H7 (cell line): Measurements from ENCODE around the gene NR0B2. TPM values are rescaled to one million over a fixed set of nuclear protein-coding genes. Genes with fewer than 3 reads are reported as not detected.
"Not testable (repeated sequence)": the region's sequence is repeated elsewhere in the genome, so short reads cannot be mapped to it uniquely, and the experiment has no call there.

ENCODE experiments used
- DNase-seq: peaks from one replicate; pipeline ENCODE4 v3.0.0; 2012
- H3K27me3 ChIP-seq: 2 replicates; pipeline ENCODE4 v1.6.0; 2011; ENCODE audit warnings: mild to moderate bottlenecking, low read length; ENCODE audit not compliant: control insufficient read depth, insufficient read depth
- H3K36me3 ChIP-seq: replicated peaks from 2 replicates; pipeline ENCODE4 v1.5.1; 2011; ENCODE audit warnings: low read length; ENCODE audit not compliant: control insufficient read depth, insufficient read depth
- H3K4me3 ChIP-seq: 2 replicates; pipeline ENCODE4 v1.5.1; 2011; ENCODE audit warnings: low read depth, mild to moderate bottlenecking, control low read depth, low read length, moderate library complexity; ENCODE audit not compliant: insufficient read depth
- total RNA-seq: library from RNA; depleted of rRNA; stranded (reverse); fragments of >200 nt; shearing (Covaris generic); gene quantifications from 2 replicates; pipeline ENCODE4 v1.2.3, GENCODE V29; 2014; rRNA removed

NR0B2 gene
- total RNA-seq: not detected in 2 replicates

- H3K4me3 ChIP-seq: no peak within 1 kb of the TSS
- DNase-seq: peak; percentile 33
- no peaks in the 10 kb centered on the region for H3K36me3 ChIP-seq
- no peaks in the 10 kb centered on the region for H3K27me3 ChIP-seq
Measured at GRCh38 chr1:26913754-26914619, at the start of gene NR0B2. Gene NR0B2 (minus strand): TSS chr1:26913975. CDS start chr1:26913940, 35 bp downstream.

- no peak overlapping the region for H3K4me3 ChIP-seq
- no peak for DNase-seq
- no peaks in the 10 kb centered on the region for H3K36me3 ChIP-seq
- H3K27me3 ChIP-seq: peaks cover 29% of the 10 kb centered on the region; the same call in 1 of the 2 replicates
Measured at GRCh38 chr1:26961826-26962225, 48.1 kb upstream of the NR0B2 start.

- Histone ChIP-seq H3K36me3 (no peaks in the 10 kb centered on the region), H3K27me3 (peaks cover 29% of the 10 kb centered on the region; the same call in 1 of the 2 replicates), H3K4me3 (peak overlapping the region; percentile 91)
- DNase-seq: no peak
Measured at GRCh38 chr1:26960625-26960966, 46.8 kb upstream of the NR0B2 start.

GRCh38 chr1:26959722-26960624, 46.2 kb upstream of the NR0B2 start, which contains the start of gene KDF1:
Gene KDF1 (minus strand): TSS chr1:26960468. CDS start chr1:26952380, 8,088 bp downstream.
- peak within 1 kb of the TSS; percentile 91 for H3K4me3 ChIP-seq
- peaks cover 29% of the 10 kb centered on the region; the same call in 1 of the 2 replicates for H3K27me3 ChIP-seq
- DNase-seq: peak; percentile 97
- no peaks in the 10 kb centered on the region for H3K36me3 ChIP-seq

GRCh38 chr1:26959270-26959669, 45.5 kb upstream of the NR0B2 start:
- peaks cover 29% of the 10 kb centered on the region; the same call in 1 of the 2 replicates for H3K27me3 ChIP-seq
- H3K36me3 ChIP-seq: no peaks in the 10 kb centered on the region
- peak overlapping the region; percentile 91 for H3K4me3 ChIP-seq
- DNase-seq: peak; percentile 71

GRCh38 chr1:26957306-26957705, 43.5 kb upstream of the NR0B2 start:
- no peaks in the 10 kb centered on the region for H3K36me3 ChIP-seq

GRCh38 chr1:26956321-26956720, 42.5 kb upstream of the NR0B2 start:
- peaks cover 28% of the 10 kb centered on the region; the same call in 1 of the 2 replicates for H3K27me3 ChIP-seq
- H3K36me3 ChIP-seq: peaks cover 2% of the 10 kb centered on the region
- DNase-seq: no peak
- H3K4me3 ChIP-seq: no peak overlapping the region

More at GRCh38 chr1:26957306-26957705, 43.5 kb upstream of the NR0B2 start:
- no peak overlapping the region for H3K4me3 ChIP-seq
- DNase-seq: no peak
- H3K27me3 ChIP-seq: peaks cover 29% of the 10 kb centered on the region; the same call in 1 of the 2 replicates

- H3K27me3 ChIP-seq: peaks cover 2% of the 10 kb centered on the region; the same call in 1 of the 2 replicates
- no peak overlapping the region for H3K4me3 ChIP-seq
- no peak for DNase-seq
- peaks cover 13% of the 10 kb centered on the region for H3K36me3 ChIP-seq
Measured at GRCh38 chr1:26953374-26953773, 39.6 kb upstream of the NR0B2 start.

GRCh38 chr1:26951821-26952497, 38.2 kb upstream of the NR0B2 start:
- Histone ChIP-seq H3K27me3 (no peaks in the 10 kb centered on the region), H3K4me3 (no peak overlapping the region), H3K36me3 (peaks cover 13% of the 10 kb centered on the region)
- no peak for DNase-seq

- Histone ChIP-seq H3K36me3 (peaks cover 14% of the 10 kb centered on the region), H3K27me3 (no peaks in the 10 kb centered on the region), H3K4me3 (no peak overlapping the region)
- DNase-seq: no peak
Measured at GRCh38 chr1:26951216-26951615, 37.4 kb upstream of the NR0B2 start.

GRCh38 chr1:26950602-26951001, 36.8 kb upstream of the NR0B2 start:
- H3K36me3 ChIP-seq: peaks cover 19% of the 10 kb centered on the region
- H3K27me3 ChIP-seq: no peaks in the 10 kb centered on the region
- H3K4me3 ChIP-seq: no peak overlapping the region
- no peak for DNase-seq

GRCh38 chr1:26949926-26950319, 36.1 kb upstream of the NR0B2 start:
- peaks cover 26% of the 10 kb centered on the region for H3K36me3 ChIP-seq
- H3K4me3 ChIP-seq: no peak overlapping the region
- DNase-seq: no peak
- no peaks in the 10 kb centered on the region for H3K27me3 ChIP-seq

- no peaks in the 10 kb centered on the region for H3K27me3 ChIP-seq
- peaks cover 26% of the 10 kb centered on the region for H3K36me3 ChIP-seq
- DNase-seq: no peak
- H3K4me3 ChIP-seq: no peak overlapping the region
Measured at GRCh38 chr1:26949266-26949925, 35.6 kb upstream of the NR0B2 start.

GRCh38 chr1:26948725-26949057, 34.9 kb upstream of the NR0B2 start:
- H3K27me3 ChIP-seq, H3K4me3 ChIP-seq, DNase-seq: not testable (repeated sequence)

More at GRCh38 chr1:26948725-26949057, 34.9 kb upstream of the NR0B2 start:
- peaks cover 30% of the 10 kb centered on the region for H3K36me3 ChIP-seq
